Suprapubic skin (tissue), 4 donors: ENCODE data around the gene GON4L. TPM values are rescaled to one million over a fixed set of nuclear protein-coding genes. Genes with fewer than 3 reads are reported as not detected.

Experiments
- DNase-seq, 2 donors: peaks; one replicate each; pipeline ENCODE4 v3.0.0-alpha.2; 2019; ENCODE audit warnings: low spot score in 2 of 2
- H3K27ac ChIP-seq: fragments of 200-600 bp; sonication (generic); one replicate; pipeline ENCODE4 v1.5.1; 2019
- H3K27me3 ChIP-seq: fragments of 200-600 bp; sonication (generic); one replicate; pipeline ENCODE4 v1.5.1; 2019
- H3K36me3 ChIP-seq: fragments of 200-600 bp; sonication (generic); one replicate; pipeline ENCODE4 v1.5.1; 2019
- H3K4me1 ChIP-seq: fragments of 200-600 bp; sonication (generic); one replicate; pipeline ENCODE4 v1.5.1; 2019
- H3K4me3 ChIP-seq: fragments of 200-600 bp; sonication (generic); one replicate; pipeline ENCODE4 v1.5.1; 2019; ENCODE audit warnings: mild to moderate bottlenecking
- H3K9me3 ChIP-seq: fragments of 200-600 bp; sonication (generic); one replicate; pipeline ENCODE4 v1.5.1; 2019
- EP300 ChIP-seq: sonication (generic); formaldehyde crosslinking; IDR thresholded peaks from one replicate; pipeline ENCODE4 v1.6.1; 2017; ENCODE audit warnings: antibody characterized with exemption
- POLR2A ChIP-seq, 2 donors: fragments of 450-650 bp; IDR thresholded peaks; one replicate each; pipeline ENCODE4 v1.6.1; 2017; ENCODE audit warnings: antibody characterized with exemption in 2 of 2, mild to moderate bottlenecking in 2 of 2, moderate library complexity in 2 of 2
- POLR2AphosphoS5 ChIP-seq, 3 donors: sonication (generic); formaldehyde crosslinking; IDR thresholded peaks; one replicate each; pipeline ENCODE4 v1.6.1; 2017; ENCODE audit warnings: antibody characterized with exemption in 3 of 3
- WGBS: methylation state at CpG from one replicate; pipeline ENCODE4 v1.1.5; 2018; 5-methylcytosine and 5-hydroxymethylcytosine counted together
- total RNA-seq, 4 donors: library from RNA; depleted of rRNA; stranded (reverse); fragments of >200 nt; gene quantifications; one replicate each; pipeline ENCODE4 v1.1.0, GENCODE V29; 2016
- TF ChIP-seq, protein P1 (sequence below), 2 donors: fragments of 200-600 bp in 1 of 2; fragments of 450-650 bp in 1 of 2; sonication (generic) in 1 of 2; IDR thresholded peaks; one replicate each; pipeline ENCODE4 v1.5.1; 2016 to 2019; ENCODE audit warnings: antibody characterized with exemption in 2 of 2, mild to moderate bottlenecking in 1 of 2, moderate library complexity in 1 of 2

The GON4L gene
- total RNA-seq, 4 donors from 2014 or later = 27.5 to 82.6 (median 43.2) TPM

DNA sequence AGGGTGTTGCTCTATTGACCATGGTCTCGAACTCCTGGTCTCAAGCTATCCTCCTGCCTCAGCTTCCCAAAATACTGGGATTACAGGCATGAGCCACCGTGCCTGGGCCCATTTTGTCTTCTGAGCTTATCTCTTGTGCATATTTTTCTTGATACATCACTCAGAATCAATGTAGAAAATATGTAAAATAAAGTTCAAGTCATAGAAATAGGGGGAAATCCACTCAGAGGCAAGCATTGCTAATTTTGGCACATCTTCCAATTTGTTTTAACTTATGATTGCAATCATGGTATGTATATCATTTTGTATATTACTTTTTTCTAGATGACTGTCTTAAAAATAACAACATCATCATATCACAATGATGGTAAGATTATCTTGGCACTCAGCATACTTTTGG lies 32.6 kb upstream of the GON4L start:
- H3K36me3 ChIP-seq = no peaks in the 10 kb centered on the region
- H3K27ac ChIP-seq = no peak overlapping the region
- H3K27me3 ChIP-seq = no peaks in the 10 kb centered on the region
- 65% methylated on average over 2 of the region's 2 CpGs for WGBS
- H3K4me3 ChIP-seq = no peak overlapping the region
- no peak for TF ChIP-seq POLR2A (IDR thresholded peaks at IDR 0.05)
- no peak for TF ChIP-seq EP300
- TF ChIP-seq POLR2AphosphoS5 (IDR thresholded peaks at IDR 0.05) = no peak
- TF ChIP-seq, protein P1, sequence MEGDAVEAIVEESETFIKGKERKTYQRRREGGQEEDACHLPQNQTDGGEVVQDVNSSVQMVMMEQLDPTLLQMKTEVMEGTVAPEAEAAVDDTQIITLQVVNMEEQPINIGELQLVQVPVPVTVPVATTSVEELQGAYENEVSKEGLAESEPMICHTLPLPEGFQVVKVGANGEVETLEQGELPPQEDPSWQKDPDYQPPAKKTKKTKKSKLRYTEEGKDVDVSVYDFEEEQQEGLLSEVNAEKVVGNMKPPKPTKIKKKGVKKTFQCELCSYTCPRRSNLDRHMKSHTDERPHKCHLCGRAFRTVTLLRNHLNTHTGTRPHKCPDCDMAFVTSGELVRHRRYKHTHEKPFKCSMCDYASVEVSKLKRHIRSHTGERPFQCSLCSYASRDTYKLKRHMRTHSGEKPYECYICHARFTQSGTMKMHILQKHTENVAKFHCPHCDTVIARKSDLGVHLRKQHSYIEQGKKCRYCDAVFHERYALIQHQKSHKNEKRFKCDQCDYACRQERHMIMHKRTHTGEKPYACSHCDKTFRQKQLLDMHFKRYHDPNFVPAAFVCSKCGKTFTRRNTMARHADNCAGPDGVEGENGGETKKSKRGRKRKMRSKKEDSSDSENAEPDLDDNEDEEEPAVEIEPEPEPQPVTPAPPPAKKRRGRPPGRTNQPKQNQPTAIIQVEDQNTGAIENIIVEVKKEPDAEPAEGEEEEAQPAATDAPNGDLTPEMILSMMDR (IDR thresholded peaks at IDR 0.05) = no peak
- peaks cover 16% of the 10 kb centered on the region for H3K4me1 ChIP-seq
- DNase-seq = no peak
- no peaks in the 10 kb centered on the region for H3K9me3 ChIP-seq

DNA sequence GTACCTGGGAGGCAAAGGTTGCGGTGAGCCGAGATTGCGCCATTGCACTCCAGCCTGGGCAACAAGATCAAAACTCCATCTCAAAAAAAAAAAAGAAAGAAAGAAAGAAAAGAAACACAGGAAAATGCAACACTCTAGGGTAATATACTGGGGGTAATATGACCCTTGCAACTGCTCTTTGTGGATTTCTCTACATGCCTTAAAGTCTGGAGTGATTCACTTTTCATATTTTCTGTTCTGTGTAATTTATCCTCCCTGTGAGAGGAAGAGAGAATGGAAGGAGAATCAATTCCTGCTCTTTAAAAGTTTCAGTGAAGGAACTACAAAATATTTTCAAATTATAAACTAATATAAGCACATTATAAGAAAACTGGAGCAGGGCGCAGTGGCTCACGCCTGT lies 31.5 kb upstream of the GON4L start:
- H3K36me3 ChIP-seq = no peaks in the 10 kb centered on the region

DNA sequence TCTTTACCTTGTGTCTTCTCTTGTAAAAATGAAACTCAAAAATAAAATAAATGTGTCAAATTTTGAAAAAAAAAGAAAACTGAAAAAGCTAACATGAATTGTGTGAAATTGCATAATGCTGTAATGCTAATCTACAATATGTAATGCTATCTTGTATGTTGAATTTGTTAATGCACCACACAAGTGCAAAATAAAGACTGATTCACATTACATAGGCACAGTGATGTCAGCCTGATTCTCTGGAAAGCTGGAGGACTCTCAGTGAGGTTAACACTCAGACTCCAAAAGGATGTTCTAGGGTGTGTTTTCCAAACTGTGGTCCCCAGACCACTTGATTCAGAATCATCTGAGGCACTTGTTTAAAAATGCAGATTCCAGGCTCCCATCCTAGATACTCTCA lies 28.0 kb upstream of the GON4L start:
- no peak for TF ChIP-seq POLR2A (IDR thresholded peaks at IDR 0.05)
- TF ChIP-seq, protein P1 (IDR thresholded peaks at IDR 0.05) = no peak
- no peak for TF ChIP-seq POLR2AphosphoS5 (IDR thresholded peaks at IDR 0.05)
- no peak for TF ChIP-seq EP300
- Histone ChIP-seq H3K4me3 (no peak overlapping the region), H3K36me3 (no peaks in the 10 kb centered on the region), H3K27ac (no peak overlapping the region), H3K27me3 (no peaks in the 10 kb centered on the region), H3K9me3 (no peaks in the 10 kb centered on the region), H3K4me1 (no peaks in the 10 kb centered on the region)
- no peak for DNase-seq

More for the DNA sequence above, 31.5 kb upstream of the GON4L start:
- Histone ChIP-seq H3K27me3 (no peaks in the 10 kb centered on the region), H3K4me1 (peaks cover 9% of the 10 kb centered on the region), H3K4me3 (no peak overlapping the region), H3K9me3 (no peaks in the 10 kb centered on the region), H3K27ac (no peak overlapping the region)
- TF ChIP-seq POLR2A (IDR thresholded peaks at IDR 0.05) = no peak
- TF ChIP-seq, protein P1 (IDR thresholded peaks at IDR 0.05) = no peak
- TF ChIP-seq EP300 = no peak
- no peak for DNase-seq
- WGBS = 91% methylated on average over 5 of the region's 5 CpGs

DNA sequence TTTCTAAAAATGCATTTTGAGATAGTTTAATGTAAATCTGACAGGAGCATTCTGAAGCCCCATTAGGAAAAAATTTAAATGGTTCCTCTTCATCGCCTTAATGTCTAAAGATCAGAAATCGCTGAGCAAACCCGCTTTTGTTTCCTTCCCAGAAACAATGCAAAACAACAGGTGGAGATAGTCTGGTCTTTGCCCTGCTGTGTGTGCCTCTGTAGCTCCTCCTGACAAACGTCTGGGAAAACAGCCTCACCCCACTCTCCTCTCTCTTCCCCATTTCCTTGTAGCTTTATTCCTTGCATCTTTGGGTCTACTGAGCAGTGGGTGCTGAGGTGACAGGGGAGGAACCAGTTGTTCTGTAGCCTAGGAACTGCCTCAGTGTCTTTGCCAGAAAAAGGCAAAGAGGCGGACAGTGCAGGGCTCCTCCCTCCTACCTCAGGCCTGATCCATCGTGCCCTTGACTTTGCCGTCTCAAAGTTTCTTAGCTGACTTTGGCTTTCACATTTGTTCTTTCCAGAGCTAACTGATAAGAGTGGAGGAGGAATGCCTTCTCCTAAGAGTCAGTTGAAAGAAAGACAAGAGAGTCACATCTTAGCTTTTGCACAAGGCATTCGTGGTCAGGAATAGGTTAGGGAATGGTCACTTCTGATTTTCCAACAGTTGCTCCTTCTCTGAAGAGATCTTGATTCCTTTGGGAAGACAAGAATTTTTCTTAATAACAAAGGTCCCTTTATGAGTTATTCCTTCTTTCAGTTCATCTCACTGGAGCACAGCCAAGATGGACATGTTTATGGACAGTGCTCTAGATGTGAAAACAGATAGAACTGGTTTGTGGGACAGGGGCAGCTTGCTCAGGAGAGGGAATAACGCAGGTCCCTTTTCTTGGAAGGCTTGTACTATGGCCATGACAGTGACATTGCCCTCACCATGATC lies 27.3 kb upstream of the GON4L start:
- Histone ChIP-seq H3K36me3 (no peaks in the 10 kb centered on the region), H3K4me3 (no peak overlapping the region), H3K9me3 (no peaks in the 10 kb centered on the region), H3K4me1 (no peaks in the 10 kb centered on the region), H3K27ac (no peak overlapping the region), H3K27me3 (no peaks in the 10 kb centered on the region)
- 66% methylated on average over 9 of the region's 9 CpGs for WGBS
- DNase-seq = no peak
- TF ChIP-seq EP300 (no peak), POLR2A (IDR thresholded peaks at IDR 0.05) (no peak), POLR2AphosphoS5 (IDR thresholded peaks at IDR 0.05) (no peak)
- TF ChIP-seq, protein P1 (IDR thresholded peaks at IDR 0.05) = no peak

DNA sequence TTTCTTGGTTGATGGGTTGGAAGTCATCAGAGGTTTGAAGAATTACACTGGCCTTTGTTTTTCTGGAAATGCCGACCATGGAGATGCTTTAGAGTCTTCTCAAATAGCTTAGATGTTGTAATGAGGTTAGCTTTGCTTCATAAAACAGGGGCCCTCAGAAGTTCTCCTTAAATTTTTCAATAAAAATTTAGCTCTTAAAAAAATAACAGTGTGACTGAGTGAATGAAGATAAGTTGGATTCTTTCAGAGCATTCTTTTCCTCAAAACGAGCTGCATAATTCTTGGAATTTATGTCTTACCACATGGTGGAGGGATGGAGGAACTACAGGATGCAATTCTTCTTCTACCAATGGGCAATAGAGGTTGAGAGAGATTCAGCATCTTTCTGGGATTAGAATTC lies 25.8 kb upstream of the GON4L start:
- Histone ChIP-seq H3K4me1 (no peaks in the 10 kb centered on the region), H3K27ac (no peak overlapping the region), H3K9me3 (no peaks in the 10 kb centered on the region), H3K36me3 (no peaks in the 10 kb centered on the region), H3K4me3 (no peak overlapping the region), H3K27me3 (no peaks in the 10 kb centered on the region)
- WGBS = 67% methylated on average over 2 of the region's 2 CpGs
- no peak for DNase-seq
- TF ChIP-seq POLR2A (IDR thresholded peaks at IDR 0.05) (no peak), POLR2AphosphoS5 (IDR thresholded peaks at IDR 0.05) (no peak), EP300 (no peak)
- TF ChIP-seq, protein P1 (IDR thresholded peaks at IDR 0.05) = no peak
